Cardiac ventricle fibroblast (primary cell): ENCODE data around the gene TBCA. TPM values are rescaled to one million over a fixed set of nuclear protein-coding genes. Genes with fewer than 3 reads are reported as not detected.

Source experiments
- total RNA-seq: library from RNA; depleted of rRNA; stranded (reverse); fragments of >200 nt; gene quantifications from 2 replicates; pipeline ENCODE4 v1.2.3, GENCODE V29; 2015

Gene TBCA
- 120 and 174 TPM in 2 replicates for total RNA-seq

GRCh38 chr5:77775790-77776553, at the start of gene TBCA:
Gene TBCA, minus strand, starts transcription at chr5:77776339. Its CDS starts 82 bp downstream, at chr5:77776257.

Other genes with a start within 250 kb of the TBCA start
- gene OTP, start 137.6 kb downstream of the TBCA start, total RNA-seq, result not detected in 2 replicates